IPS-15b (cell line): Measurements from ENCODE around the gene CLEC3B.

Experiments
- H3K27me3 ChIP-seq: one replicate; pipeline ENCODE4 v1.6.1; 2013; ENCODE audit warnings: low read length; ENCODE audit not compliant: control insufficient read depth, insufficient read depth
- H3K36me3 ChIP-seq: one replicate; pipeline ENCODE4 v1.6.1; 2013; ENCODE audit warnings: low read length; ENCODE audit not compliant: control insufficient read depth, insufficient read depth
- H3K4me1 ChIP-seq: one replicate; pipeline ENCODE4 v1.6.1; 2013; ENCODE audit warnings: mild to moderate bottlenecking, low read length; ENCODE audit not compliant: control insufficient read depth, insufficient read depth
- H3K4me3 ChIP-seq: one replicate; pipeline ENCODE4 v1.5.1; 2013; ENCODE audit warnings: low read depth, low read length
- H3K9ac ChIP-seq: one replicate; pipeline ENCODE4 v1.6.1; 2013; ENCODE audit warnings: low read depth, mild to moderate bottlenecking, low read length
- H3K9me3 ChIP-seq: one replicate; pipeline ENCODE4 v1.6.1; 2013; ENCODE audit warnings: mild to moderate bottlenecking, low read length; ENCODE audit not compliant: control insufficient read depth, insufficient read depth

Gene CLEC3B

GRCh38 chr3:45024542-45025255, 1.4 kb upstream of the CLEC3B start:
- H3K4me3 ChIP-seq = no peak overlapping the region
- H3K36me3 ChIP-seq = no peaks in the 10 kb centered on the region
- no peak overlapping the region for H3K9ac ChIP-seq
- no peaks in the 10 kb centered on the region for H3K27me3 ChIP-seq
- no peaks in the 10 kb centered on the region for H3K4me1 ChIP-seq
- no peaks in the 10 kb centered on the region for H3K9me3 ChIP-seq

- no peak overlapping the region for H3K4me3 ChIP-seq
- no peaks in the 10 kb centered on the region for H3K36me3 ChIP-seq
- H3K9ac ChIP-seq = no peak overlapping the region
- H3K9me3 ChIP-seq = no peaks in the 10 kb centered on the region
- no peaks in the 10 kb centered on the region for H3K4me1 ChIP-seq
- H3K27me3 ChIP-seq = no peaks in the 10 kb centered on the region
Observed at GRCh38 chr3:45026957-45027356, 854 bp downstream of the CLEC3B start.

GRCh38 chr3:45027441-45027840, 1.3 kb downstream of the CLEC3B start:
- no peaks in the 10 kb centered on the region for H3K4me1 ChIP-seq
- H3K9me3 ChIP-seq = no peaks in the 10 kb centered on the region
- H3K27me3 ChIP-seq = no peaks in the 10 kb centered on the region
- H3K9ac ChIP-seq = no peak overlapping the region
- no peaks in the 10 kb centered on the region for H3K36me3 ChIP-seq
- no peak overlapping the region for H3K4me3 ChIP-seq

- Histone ChIP-seq H3K4me1 (no peaks in the 10 kb centered on the region), H3K9ac (no peak overlapping the region), H3K27me3 (peaks cover 12% of the 10 kb centered on the region), H3K36me3 (no peaks in the 10 kb centered on the region), H3K9me3 (no peaks in the 10 kb centered on the region), H3K4me3 (no peak overlapping the region)
Observed at GRCh38 chr3:45029216-45029615, 3.1 kb downstream of the CLEC3B start.

GRCh38 chr3:45029661-45030060, 3.6 kb downstream of the CLEC3B start:
- Histone ChIP-seq H3K9ac (no peak overlapping the region), H3K36me3 (no peaks in the 10 kb centered on the region), H3K4me1 (no peaks in the 10 kb centered on the region), H3K4me3 (no peak overlapping the region), H3K9me3 (no peaks in the 10 kb centered on the region), H3K27me3 (peaks cover 17% of the 10 kb centered on the region)

- H3K27me3 ChIP-seq = peaks cover 35% of the 10 kb centered on the region
- H3K9ac ChIP-seq = no peak overlapping the region
- H3K4me3 ChIP-seq = no peak overlapping the region
- no peaks in the 10 kb centered on the region for H3K36me3 ChIP-seq
- no peaks in the 10 kb centered on the region for H3K4me1 ChIP-seq
- H3K9me3 ChIP-seq = no peaks in the 10 kb centered on the region
Observed at GRCh38 chr3:45031531-45031930, 5.4 kb downstream of the CLEC3B start.

GRCh38 chr3:45032113-45032512, 6.0 kb downstream of the CLEC3B start:
- Histone ChIP-seq H3K4me1 (no peaks in the 10 kb centered on the region), H3K9me3 (no peaks in the 10 kb centered on the region), H3K9ac (no peak overlapping the region), H3K27me3 (peaks cover 40% of the 10 kb centered on the region), H3K36me3 (no peaks in the 10 kb centered on the region), H3K4me3 (no peak overlapping the region)

- no peaks in the 10 kb centered on the region for H3K36me3 ChIP-seq
- peaks cover 4% of the 10 kb centered on the region for H3K4me1 ChIP-seq
- no peaks in the 10 kb centered on the region for H3K9me3 ChIP-seq
- no peak overlapping the region for H3K9ac ChIP-seq
- H3K27me3 ChIP-seq = peaks cover 42% of the 10 kb centered on the region
- no peak overlapping the region for H3K4me3 ChIP-seq
Observed at GRCh38 chr3:45033791-45034190, 7.7 kb downstream of the CLEC3B start.

- no peak overlapping the region for H3K4me3 ChIP-seq
- H3K27me3 ChIP-seq = peaks cover 42% of the 10 kb centered on the region
- H3K9ac ChIP-seq = no peak overlapping the region
- no peaks in the 10 kb centered on the region for H3K9me3 ChIP-seq
- H3K4me1 ChIP-seq = peaks cover 4% of the 10 kb centered on the region
- H3K36me3 ChIP-seq = no peaks in the 10 kb centered on the region
Observed at GRCh38 chr3:45034612-45035252, 8.6 kb downstream of the CLEC3B start.

- Histone ChIP-seq H3K4me3 (peak overlapping the region; percentile 45), H3K36me3 (no peaks in the 10 kb centered on the region), H3K9me3 (no peaks in the 10 kb centered on the region), H3K4me1 (peaks cover 4% of the 10 kb centered on the region), H3K27me3 (peaks cover 42% of the 10 kb centered on the region), H3K9ac (no peak overlapping the region)
Observed at GRCh38 chr3:45035441-45036301, 9.6 kb downstream of the CLEC3B start.

- Histone ChIP-seq H3K9ac (no peak overlapping the region), H3K4me1 (peaks cover 4% of the 10 kb centered on the region), H3K4me3 (no peak overlapping the region), H3K36me3 (no peaks in the 10 kb centered on the region), H3K9me3 (no peaks in the 10 kb centered on the region), H3K27me3 (peaks cover 40% of the 10 kb centered on the region)
Observed at GRCh38 chr3:45037720-45038455, 11.8 kb downstream of the CLEC3B start.
